Measurements from ENCODE around the gene C8G.

The C8G gene

DNA sequence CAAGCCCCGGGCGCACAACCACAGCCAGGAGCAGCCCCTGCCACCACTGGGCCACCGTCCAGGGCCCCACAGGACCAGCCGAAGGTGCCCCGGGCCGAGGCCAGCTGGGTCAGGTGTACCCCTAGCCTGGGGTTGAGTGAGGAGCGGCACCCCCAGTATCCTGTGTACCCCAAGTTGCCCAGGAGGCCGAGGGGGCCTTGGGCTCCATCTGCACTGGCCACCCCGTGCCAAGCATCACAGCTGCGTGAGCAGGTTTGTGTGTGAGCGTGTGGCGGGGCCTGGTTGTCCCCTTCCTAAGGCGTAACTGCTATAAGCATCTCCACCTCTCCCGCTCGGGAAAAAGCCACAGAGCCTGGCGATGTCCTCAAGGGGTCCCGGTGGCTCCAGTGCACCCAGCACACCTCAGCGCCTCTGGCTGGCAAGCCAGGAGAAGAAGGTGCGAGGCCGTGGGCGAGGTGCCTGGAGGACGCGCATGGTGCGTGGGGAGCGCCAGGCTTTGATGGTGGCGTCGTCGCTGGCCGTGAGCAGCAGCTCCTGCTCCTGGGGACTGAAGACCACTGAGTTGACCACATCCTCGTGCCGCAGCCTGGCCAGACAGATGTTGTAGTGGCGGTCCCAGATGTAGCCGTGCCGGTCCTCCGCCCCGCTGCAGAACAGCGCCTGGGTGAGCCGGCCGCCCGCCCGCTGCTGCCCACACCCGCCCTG is 4.4 kb upstream of the C8G start:
- TF ChIP-seq CTCF (IDR thresholded peaks at IDR 0.05; ENCODE audit: low read depth, low read length, missing control alignments), result no peak
- no peak overlapping the region for H3K4me3 ChIP-seq (replicated peaks; ENCODE audit: low read depth, low read length)
- no peak for DNase-seq (ENCODE audit: extremely low read depth, low read depth)

GRCh38 chr9:136941231-136942111 is 3.6 kb upstream of the C8G start:
- no peak overlapping the region for H3K4me3 ChIP-seq (replicated peaks; ENCODE audit: low read depth, low read length)
- no peak for DNase-seq (ENCODE audit: extremely low read depth, low read depth)
- no peak for TF ChIP-seq CTCF (IDR thresholded peaks at IDR 0.05; ENCODE audit: low read depth, low read length, missing control alignments)

DNA sequence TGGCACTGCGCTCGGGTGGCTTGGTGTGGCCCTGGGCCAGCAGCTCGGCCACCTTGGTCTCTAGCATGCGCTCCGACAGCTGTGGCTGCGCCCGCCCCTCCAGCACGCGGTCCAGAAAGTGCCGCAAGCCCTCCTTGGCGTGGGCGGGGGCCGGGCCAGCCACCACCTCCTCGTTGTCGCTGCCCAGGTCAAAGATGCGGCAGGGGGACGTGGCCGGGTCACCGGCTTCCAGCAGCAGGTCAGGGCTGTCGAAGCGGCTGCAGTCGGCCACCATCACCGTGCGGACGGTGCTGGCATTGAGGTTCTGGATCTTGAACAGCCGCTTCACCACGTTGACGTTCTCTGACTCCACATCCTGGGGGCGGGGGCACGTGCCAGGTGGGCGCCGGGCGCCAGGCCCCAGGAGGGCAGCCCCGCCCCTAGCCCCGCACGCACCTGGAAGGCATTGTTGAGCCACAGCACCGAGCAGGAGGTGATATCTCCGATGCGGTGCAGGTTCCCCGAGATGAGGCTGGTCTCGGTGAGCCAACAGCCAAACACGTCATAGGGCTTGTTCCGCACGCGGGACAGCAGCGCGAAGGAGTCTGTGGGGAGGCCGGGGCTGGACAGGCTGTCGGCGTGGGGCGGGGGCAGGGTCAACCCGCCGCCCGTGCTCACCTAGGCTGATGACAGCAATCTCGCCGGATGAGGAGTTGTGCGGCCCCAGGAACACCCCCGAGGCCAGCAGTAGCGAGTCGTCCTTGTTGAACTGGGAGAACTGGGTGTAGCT is 2.7 kb upstream of the C8G start:
- no peak for TF ChIP-seq CTCF (IDR thresholded peaks at IDR 0.05; ENCODE audit: low read depth, low read length, missing control alignments)
- no peak for DNase-seq (ENCODE audit: extremely low read depth, low read depth)
- H3K4me3 ChIP-seq (replicated peaks; ENCODE audit: low read depth, low read length), result peak overlapping the region; percentile 80

DNA sequence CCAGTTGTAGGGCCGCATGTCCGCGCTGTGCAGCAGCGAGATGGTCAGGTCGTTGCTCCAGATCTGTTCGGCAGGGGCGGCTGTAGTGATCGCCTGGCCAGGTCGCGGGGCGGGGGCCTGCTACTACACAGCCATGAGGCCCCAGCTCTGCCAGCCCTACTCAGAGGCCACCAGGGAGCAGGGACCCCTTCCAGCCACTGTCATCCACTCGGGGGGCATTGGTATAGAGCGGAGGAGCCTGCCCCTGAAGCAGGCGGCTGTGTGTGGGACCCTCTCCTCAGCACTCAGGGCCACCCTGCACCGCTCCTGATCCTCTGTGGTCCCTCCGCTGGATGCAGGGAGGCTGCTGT is 2.2 kb upstream of the C8G start:
- TF ChIP-seq CTCF (IDR thresholded peaks at IDR 0.05; ENCODE audit: low read depth, low read length, missing control alignments), result no peak
- DNase-seq (ENCODE audit: extremely low read depth, low read depth), result no peak
- peak overlapping the region; percentile 80 for H3K4me3 ChIP-seq (replicated peaks; ENCODE audit: low read depth, low read length)

DNA sequence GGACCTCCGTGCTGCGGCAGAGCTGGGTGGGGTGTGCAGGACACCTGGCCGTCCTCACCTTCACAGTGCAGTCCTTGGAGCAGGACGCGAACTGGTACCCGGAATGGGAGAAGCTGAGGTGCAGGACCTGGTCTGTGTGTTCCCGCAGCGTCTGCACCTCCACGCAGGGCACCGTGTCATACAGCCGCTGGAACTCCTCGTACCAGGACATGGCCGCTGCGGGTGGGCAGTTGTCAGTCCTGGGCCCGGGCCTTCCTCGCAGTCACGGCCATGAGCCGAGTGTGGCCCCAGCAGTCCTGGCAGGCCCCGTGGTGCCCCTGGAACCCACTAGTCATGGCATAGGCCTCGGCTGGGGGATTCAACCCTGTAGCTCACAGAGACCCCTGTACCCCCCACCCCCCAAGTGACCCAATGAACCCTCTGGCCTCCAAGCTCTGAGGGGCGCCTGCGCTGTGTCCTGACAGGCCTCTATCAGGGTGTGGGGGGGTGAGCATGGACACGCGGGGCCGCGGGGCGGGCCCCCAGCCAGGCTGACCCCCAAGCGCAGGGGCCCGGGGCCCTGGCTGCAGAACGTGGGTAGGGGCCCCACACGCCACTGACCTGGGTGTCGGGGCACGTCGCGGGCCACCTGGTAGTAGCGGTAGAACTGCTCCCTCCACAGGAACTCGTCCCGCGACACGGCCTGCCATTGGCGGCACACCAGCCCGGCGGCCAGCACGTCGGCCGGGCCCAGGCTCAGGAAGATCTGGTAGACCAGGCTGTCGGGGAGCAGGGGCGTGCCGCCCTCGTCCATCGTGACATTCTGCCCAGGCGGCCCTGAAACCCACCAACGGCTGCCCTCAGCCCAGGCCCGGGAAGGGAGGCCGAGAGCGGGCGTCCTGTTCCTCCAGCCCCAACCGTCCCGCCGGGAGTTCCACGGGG is 1.5 kb upstream of the C8G start:
- no peak for TF ChIP-seq CTCF (IDR thresholded peaks at IDR 0.05; ENCODE audit: low read depth, low read length, missing control alignments)
- DNase-seq (ENCODE audit: extremely low read depth, low read depth), result no peak
- peak overlapping the region; percentile 80 for H3K4me3 ChIP-seq (replicated peaks; ENCODE audit: low read depth, low read length)

DNA sequence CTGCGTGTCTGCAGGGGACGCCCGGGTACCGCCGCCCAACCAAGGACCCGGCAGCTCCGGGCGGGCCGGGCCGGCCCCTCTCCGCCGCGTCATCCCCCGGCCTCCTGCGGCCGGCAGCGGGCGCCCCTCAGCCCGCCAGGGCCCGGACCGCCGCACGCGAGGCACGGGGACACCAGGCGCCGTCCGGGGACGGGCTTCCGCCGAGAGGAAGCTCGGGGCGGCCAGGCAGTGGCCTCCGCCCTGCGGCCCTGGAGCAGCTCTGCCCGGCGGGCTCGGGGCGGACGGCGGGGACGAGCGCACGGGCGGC is 878 bp upstream of the C8G start:
- H3K4me3 ChIP-seq (replicated peaks; ENCODE audit: low read depth, low read length), result peak overlapping the region; percentile 80
- TF ChIP-seq CTCF (IDR thresholded peaks at IDR 0.05; ENCODE audit: low read depth, low read length, missing control alignments), result no peak
- no peak for DNase-seq (ENCODE audit: extremely low read depth, low read depth)

All from HFF-Myc (cell line).